ENCODE results near the gene LSS. TPM values are rescaled to one million over a fixed set of nuclear protein-coding genes. Genes with fewer than 3 reads are reported as not detected.

The LSS gene
- total RNA-seq, 1 donor from 2014 or later: 83.2 TPM

DNA sequence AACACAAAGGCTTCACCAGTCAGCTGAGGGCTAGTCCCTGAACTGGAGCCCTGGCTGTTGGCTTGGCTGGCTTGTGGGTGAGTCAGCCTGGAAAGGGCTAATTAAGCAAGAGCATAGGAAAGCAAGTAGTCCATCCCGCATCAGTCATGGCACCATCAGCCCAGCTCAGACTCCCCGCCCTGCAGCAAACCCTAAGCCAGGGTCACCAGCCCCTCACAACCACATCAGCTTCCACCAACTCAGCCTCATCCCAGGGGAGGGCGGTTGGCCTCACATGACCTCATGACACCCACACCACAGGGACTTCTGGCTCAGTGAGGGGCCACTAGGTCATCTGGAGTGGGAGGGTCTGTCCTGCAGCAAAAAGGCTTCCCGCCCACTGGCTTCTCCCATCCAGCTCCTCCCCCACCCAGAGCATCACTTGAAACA lies 37.3 kb downstream of the LSS start:
- Histone ChIP-seq H3K4me2 (ENCODE audit: low read length) (peak overlapping the region; percentile 23), H4K20me1 (ENCODE audit: insufficient read depth, low read length) (peaks cover 27% of the 10 kb centered on the region), H3K27ac (ENCODE audit: low read depth, low read length) (no peak overlapping the region), H3K4me3 (ENCODE audit: insufficient read depth, low read depth, low read length) (no peak overlapping the region), H3K9me3 (ENCODE audit: insufficient read depth, low read depth, low read length) (no peaks in the 10 kb centered on the region), H3K79me2 (ENCODE audit: insufficient read depth, low read length) (no peaks in the 10 kb centered on the region), H3K9ac (ENCODE audit: low read length) (no peak overlapping the region), H3K4me1 (ENCODE audit: insufficient read depth, low read length) (peaks cover 34% of the 10 kb centered on the region), H2AFZ (ENCODE audit: low read depth, low read length) (no peak overlapping the region), H3K27me3 (ENCODE audit: insufficient read depth, low read length) (no peaks in the 10 kb centered on the region), H3K36me3 (ENCODE audit: insufficient read depth, low read length) (peaks cover 7% of the 10 kb centered on the region)
- Mint-ChIP-seq H3K9me3 (ENCODE audit: unreplicated experiment) (no peaks in the 10 kb centered on the region), H3K4me3 (ENCODE audit: unreplicated experiment) (peak overlapping the region; percentile 50), H3K36me3 (ENCODE audit: low read depth, unreplicated experiment) (peaks cover 20% of the 10 kb centered on the region), H3K27ac (ENCODE audit: unreplicated experiment) (no peak overlapping the region), H3K4me1 (ENCODE audit: low read depth, unreplicated experiment) (peaks cover 37% of the 10 kb centered on the region), H3K27me3 (ENCODE audit: low read depth, unreplicated experiment) (no peaks in the 10 kb centered on the region)
- FAIRE-seq (peak; percentile 20), DNase-seq (ENCODE audit: low read depth) (peak; percentile 72)
- TF ChIP-seq, protein P1, sequence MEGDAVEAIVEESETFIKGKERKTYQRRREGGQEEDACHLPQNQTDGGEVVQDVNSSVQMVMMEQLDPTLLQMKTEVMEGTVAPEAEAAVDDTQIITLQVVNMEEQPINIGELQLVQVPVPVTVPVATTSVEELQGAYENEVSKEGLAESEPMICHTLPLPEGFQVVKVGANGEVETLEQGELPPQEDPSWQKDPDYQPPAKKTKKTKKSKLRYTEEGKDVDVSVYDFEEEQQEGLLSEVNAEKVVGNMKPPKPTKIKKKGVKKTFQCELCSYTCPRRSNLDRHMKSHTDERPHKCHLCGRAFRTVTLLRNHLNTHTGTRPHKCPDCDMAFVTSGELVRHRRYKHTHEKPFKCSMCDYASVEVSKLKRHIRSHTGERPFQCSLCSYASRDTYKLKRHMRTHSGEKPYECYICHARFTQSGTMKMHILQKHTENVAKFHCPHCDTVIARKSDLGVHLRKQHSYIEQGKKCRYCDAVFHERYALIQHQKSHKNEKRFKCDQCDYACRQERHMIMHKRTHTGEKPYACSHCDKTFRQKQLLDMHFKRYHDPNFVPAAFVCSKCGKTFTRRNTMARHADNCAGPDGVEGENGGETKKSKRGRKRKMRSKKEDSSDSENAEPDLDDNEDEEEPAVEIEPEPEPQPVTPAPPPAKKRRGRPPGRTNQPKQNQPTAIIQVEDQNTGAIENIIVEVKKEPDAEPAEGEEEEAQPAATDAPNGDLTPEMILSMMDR (IDR thresholded peaks at IDR 0.05; ENCODE audit: insufficient read depth, low read depth, low read length): no peak
- no peak for TF ChIP-seq EZH2 (IDR thresholded peaks at IDR 0.05; ENCODE audit: insufficient read depth, low read length)

DNA sequence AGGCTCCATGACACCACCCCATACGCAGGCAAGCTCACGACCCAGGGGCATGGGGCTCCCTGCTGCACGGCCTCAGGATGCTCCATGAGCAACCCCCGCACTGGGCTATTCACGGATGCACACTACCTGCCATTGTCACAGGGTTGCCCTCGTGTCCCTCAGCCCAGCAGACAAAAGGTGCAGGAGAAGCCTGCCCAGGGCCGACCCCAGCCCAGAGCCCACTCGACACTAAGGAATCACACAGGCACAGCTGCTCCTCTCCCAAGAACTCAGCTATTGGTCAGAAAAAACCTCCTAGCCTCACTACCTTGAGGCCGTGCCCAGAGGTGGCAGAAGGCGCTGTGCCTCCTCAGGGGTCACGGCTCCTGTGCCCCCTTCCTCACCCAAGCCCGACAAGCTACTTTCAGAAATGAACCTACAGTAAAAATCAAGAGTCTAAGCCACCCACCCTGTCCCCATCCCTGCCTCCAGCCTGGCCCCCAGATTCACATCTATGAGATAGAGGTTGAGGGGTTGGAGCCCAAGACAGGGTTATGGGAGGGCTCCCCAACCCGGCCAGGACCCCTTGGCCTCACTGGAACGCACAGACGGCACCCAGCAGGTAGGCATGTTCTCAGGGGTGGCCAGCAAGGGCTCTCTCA lies 38.0 kb downstream of the LSS start:
- Mint-ChIP-seq H3K27me3 (ENCODE audit: low read depth, unreplicated experiment) (no peaks in the 10 kb centered on the region), H3K36me3 (ENCODE audit: low read depth, unreplicated experiment) (peaks cover 19% of the 10 kb centered on the region), H3K4me1 (ENCODE audit: low read depth, unreplicated experiment) (peaks cover 37% of the 10 kb centered on the region), H3K27ac (ENCODE audit: unreplicated experiment) (peak overlapping the region; percentile 41), H3K9me3 (ENCODE audit: unreplicated experiment) (no peaks in the 10 kb centered on the region), H3K4me3 (ENCODE audit: unreplicated experiment) (peak overlapping the region; percentile 54)
- no peak for DNase-seq (ENCODE audit: low read depth)
- H3K9ac ChIP-seq (ENCODE audit: low read length): no peak overlapping the region
- FAIRE-seq: no peak
- no peak overlapping the region for H3K27ac ChIP-seq (ENCODE audit: low read depth, low read length)
- H3K79me2 ChIP-seq (ENCODE audit: insufficient read depth, low read length): no peaks in the 10 kb centered on the region
- no peaks in the 10 kb centered on the region for H3K27me3 ChIP-seq (ENCODE audit: insufficient read depth, low read length)
- peaks cover 34% of the 10 kb centered on the region for H3K4me1 ChIP-seq (ENCODE audit: insufficient read depth, low read length)
- no peak overlapping the region for H3K4me3 ChIP-seq (ENCODE audit: insufficient read depth, low read depth, low read length)
- no peak for TF ChIP-seq EZH2 (IDR thresholded peaks at IDR 0.05; ENCODE audit: insufficient read depth, low read length)
- TF ChIP-seq, protein P1 (IDR thresholded peaks at IDR 0.05; ENCODE audit: insufficient read depth, low read depth, low read length): no peak
- H2AFZ ChIP-seq (ENCODE audit: low read depth, low read length): no peak overlapping the region
- peak overlapping the region; percentile 23 for H3K4me2 ChIP-seq (ENCODE audit: low read length)
- peaks cover 7% of the 10 kb centered on the region for H3K36me3 ChIP-seq (ENCODE audit: insufficient read depth, low read length)
- H3K9me3 ChIP-seq (ENCODE audit: insufficient read depth, low read depth, low read length): no peaks in the 10 kb centered on the region
- H4K20me1 ChIP-seq (ENCODE audit: insufficient read depth, low read length): peaks cover 24% of the 10 kb centered on the region

DNA sequence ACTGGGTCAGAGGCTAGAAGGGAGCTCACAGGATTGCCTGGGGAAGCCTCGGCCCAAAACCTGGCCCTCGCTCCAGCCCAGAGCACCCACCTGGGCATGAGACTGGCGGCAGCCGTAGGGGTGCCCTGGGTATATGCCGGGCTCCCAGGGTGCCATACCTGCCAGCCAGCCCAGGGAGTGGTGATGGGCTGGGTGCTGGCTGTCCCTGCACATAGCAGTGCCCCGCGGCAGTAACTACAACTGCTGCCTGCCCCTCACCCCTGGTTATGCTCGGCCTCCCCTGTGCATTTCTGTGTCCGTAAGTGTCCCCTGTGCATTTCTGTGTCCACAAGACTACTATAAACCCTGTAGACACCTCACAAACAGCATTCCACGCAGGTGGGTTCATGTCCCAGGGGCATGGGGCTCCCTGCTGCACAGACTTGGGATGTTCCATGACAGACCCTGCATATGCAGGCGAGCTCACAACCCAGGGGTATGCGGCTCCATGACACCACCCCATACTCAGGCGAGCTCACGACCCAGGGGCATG lies 38.5 kb downstream of the LSS start:
- Mint-ChIP-seq H3K27ac (ENCODE audit: unreplicated experiment) (no peak overlapping the region), H3K27me3 (ENCODE audit: low read depth, unreplicated experiment) (no peaks in the 10 kb centered on the region), H3K4me1 (ENCODE audit: low read depth, unreplicated experiment) (peaks cover 37% of the 10 kb centered on the region), H3K4me3 (ENCODE audit: unreplicated experiment) (no peak overlapping the region), H3K9me3 (ENCODE audit: unreplicated experiment) (no peaks in the 10 kb centered on the region), H3K36me3 (ENCODE audit: low read depth, unreplicated experiment) (peaks cover 15% of the 10 kb centered on the region)
- Histone ChIP-seq H3K9me3 (ENCODE audit: insufficient read depth, low read depth, low read length) (no peaks in the 10 kb centered on the region), H3K27me3 (ENCODE audit: insufficient read depth, low read length) (no peaks in the 10 kb centered on the region), H3K36me3 (ENCODE audit: insufficient read depth, low read length) (peaks cover 7% of the 10 kb centered on the region), H4K20me1 (ENCODE audit: insufficient read depth, low read length) (peaks cover 21% of the 10 kb centered on the region), H3K27ac (ENCODE audit: low read depth, low read length) (no peak overlapping the region), H2AFZ (ENCODE audit: low read depth, low read length) (no peak overlapping the region), H3K4me3 (ENCODE audit: insufficient read depth, low read depth, low read length) (no peak overlapping the region), H3K4me2 (ENCODE audit: low read length) (no peak overlapping the region), H3K9ac (ENCODE audit: low read length) (no peak overlapping the region), H3K79me2 (ENCODE audit: insufficient read depth, low read length) (no peaks in the 10 kb centered on the region), H3K4me1 (ENCODE audit: insufficient read depth, low read length) (peaks cover 34% of the 10 kb centered on the region)
- DNase-seq (ENCODE audit: low read depth): no peak
- TF ChIP-seq, protein P1 (IDR thresholded peaks at IDR 0.05; ENCODE audit: insufficient read depth, low read depth, low read length): no peak
- no peak for TF ChIP-seq EZH2 (IDR thresholded peaks at IDR 0.05; ENCODE audit: insufficient read depth, low read length)
- no peak for FAIRE-seq

Data from astrocyte (in vitro differentiated cells and primary cell).